ENCODE measurements around the gene FBXO48.

- TF ChIP-seq CTCF (IDR thresholded peaks at IDR 0.05) (no peak), SIN3A (IDR thresholded peaks at IDR 0.05; ENCODE audit: borderline replicate concordance, insufficient read depth, low read depth, low read length) (no peak)
Measured at GRCh38 chr2:68512966-68513365, 45.9 kb upstream of the FBXO48 start.

All from Panc1 (cell line).